ENCODE results near the gene OFD1. TPM values are rescaled to one million over a fixed set of nuclear protein-coding genes. Genes with fewer than 3 reads are reported as not detected.

The OFD1 gene
- total and polyA plus RNA-seq, 2 experiments from 2014 or later, result 23.5 TPM

- Histone ChIP-seq H3K9me2 (replicated peaks; ENCODE audit: insufficient read depth) (no peaks in the 10 kb centered on the region), H2AFZ (peak overlapping the region; percentile 24), H3K27ac (peak overlapping the region; percentile 99), H3K4me3 (peak overlapping the region; percentile 4), H3K27me3 (no peaks in the 10 kb centered on the region), H3K36me3 (replicated peaks; ENCODE audit: insufficient read depth, low read depth) (no peaks in the 10 kb centered on the region), H4K20me1 (ENCODE audit: insufficient read depth, poor library complexity, severe bottlenecking) (peaks cover 11% of the 10 kb centered on the region), H3K4me1 (ENCODE audit: insufficient read depth) (peaks cover 3% of the 10 kb centered on the region), H3K4me2 (peak overlapping the region; percentile 74), H3K9me3 (ENCODE audit: low read depth) (no peaks in the 10 kb centered on the region), H3K79me2 (peaks cover 42% of the 10 kb centered on the region)
- no peak for TF ChIP-seq EZH2phosphoT487 (IDR thresholded peaks at IDR 0.05; ENCODE audit: low read depth, severe bottlenecking, unreplicated experiment)
- TF ChIP-seq CTCF (IDR thresholded peaks at IDR 0.05; ENCODE audit: poor library complexity), result no peak
- TF ChIP-seq EZH2 (IDR thresholded peaks at IDR 0.05; ENCODE audit: borderline replicate concordance), result no peak
- DNase-seq (ENCODE audit: low spot score), result no peak
- 54% methylated on average over 13 of the region's 13 CpGs for WGBS (ENCODE audit: low lambda C conversion rate, missing lambda C conversion rate)
Measured at GRCh38 chrX:13688384-13688957, 46.1 kb upstream of the OFD1 start.

GRCh38 chrX:13688958-13689740 lies 45.4 kb upstream of the OFD1 start, which contains the start of gene RAB9A:
Gene RAB9A (plus strand): TSS chrX:13689128. CDS start chrX:13708747, 19,619 bp downstream.
- Histone ChIP-seq H3K9me2 (replicated peaks; ENCODE audit: insufficient read depth) (no peaks in the 10 kb centered on the region), H3K36me3 (replicated peaks; ENCODE audit: insufficient read depth, low read depth) (no peaks in the 10 kb centered on the region), H3K4me2 (peak within 1 kb of the TSS; percentile 74), H3K27me3 (no peaks in the 10 kb centered on the region), H3K79me2 (peaks cover 48% of the 10 kb centered on the region), H3K4me1 (ENCODE audit: insufficient read depth) (peaks cover 3% of the 10 kb centered on the region), H2AFZ (peak within 1 kb of the TSS; percentile 24), H3K4me3 (peak within 1 kb of the TSS; percentile 62), H3K27ac (peak within 1 kb of the TSS; percentile 99), H3K9me3 (ENCODE audit: low read depth) (no peaks in the 10 kb centered on the region), H4K20me1 (ENCODE audit: insufficient read depth, poor library complexity, severe bottlenecking) (peaks cover 16% of the 10 kb centered on the region)
- TF ChIP-seq EZH2 (IDR thresholded peaks at IDR 0.05; ENCODE audit: borderline replicate concordance) (no peak), EZH2phosphoT487 (IDR thresholded peaks at IDR 0.05; ENCODE audit: low read depth, severe bottlenecking, unreplicated experiment) (no peak), CTCF (IDR thresholded peaks at IDR 0.05; ENCODE audit: poor library complexity) (no peak)
- 31% methylated on average over 36 of the region's 68 CpGs for WGBS (ENCODE audit: low lambda C conversion rate, missing lambda C conversion rate)
- DNase-seq (ENCODE audit: low spot score), result peak; percentile 88

- H3K4me2 ChIP-seq, result peak overlapping the region; percentile 74
- WGBS (ENCODE audit: low lambda C conversion rate, missing lambda C conversion rate), result 34% methylated on average over 16 of the region's 16 CpGs
- no peak overlapping the region for H2AFZ ChIP-seq
- H4K20me1 ChIP-seq (ENCODE audit: insufficient read depth, poor library complexity, severe bottlenecking), result peaks cover 22% of the 10 kb centered on the region
- H3K36me3 ChIP-seq (replicated peaks; ENCODE audit: insufficient read depth, low read depth), result no peaks in the 10 kb centered on the region
- peaks cover 55% of the 10 kb centered on the region for H3K79me2 ChIP-seq
- H3K4me3 ChIP-seq, result peak overlapping the region; percentile 62
- DNase-seq (ENCODE audit: low spot score), result no peak
- TF ChIP-seq EZH2phosphoT487 (IDR thresholded peaks at IDR 0.05; ENCODE audit: low read depth, severe bottlenecking, unreplicated experiment) (no peak), CTCF (IDR thresholded peaks at IDR 0.05; ENCODE audit: poor library complexity) (no peak), EZH2 (IDR thresholded peaks at IDR 0.05; ENCODE audit: borderline replicate concordance) (no peak)
- no peaks in the 10 kb centered on the region for H3K27me3 ChIP-seq
- peak overlapping the region; percentile 99 for H3K27ac ChIP-seq
- peaks cover 3% of the 10 kb centered on the region for H3K4me1 ChIP-seq (ENCODE audit: insufficient read depth)
- H3K9me3 ChIP-seq (ENCODE audit: low read depth), result no peaks in the 10 kb centered on the region
- H3K9me2 ChIP-seq (replicated peaks; ENCODE audit: insufficient read depth), result no peaks in the 10 kb centered on the region
Measured at GRCh38 chrX:13689741-13690211, 44.8 kb upstream of the OFD1 start.

Measured in hepatocyte (in vitro differentiated cells).